ENCODE data around the gene KISS1R.
"Not testable (repeated sequence)": the region's sequence is repeated elsewhere in the genome, so short reads cannot be mapped to it uniquely, and the experiment has no call there.

KISS1R gene

GRCh38 chr19:917323-918151 is at the start of gene KISS1R:
Gene KISS1R (plus strand): TSS chr19:917333. CDS start chr19:917503, 170 bp downstream.
- no peak for DNase-seq

GRCh38 chr19:867855-868457 is 49.2 kb upstream of the KISS1R start:
- no peak for DNase-seq

GRCh38 chr19:868458-869244 is 48.5 kb upstream of the KISS1R start:
- DNase-seq: no peak

GRCh38 chr19:869245-870177 is 47.6 kb upstream of the KISS1R start:
- DNase-seq: no peak

- no peak for DNase-seq
These were observed 46.8 kb upstream of the KISS1R start for GRCh38 chr19:870314-870713.

- DNase-seq: peak; percentile 65
These were observed 46.2 kb upstream of the KISS1R start for GRCh38 chr19:870963-871401.

- DNase-seq: no peak
These were observed 45.5 kb upstream of the KISS1R start for GRCh38 chr19:871446-872265.

GRCh38 chr19:872266-872951 is 44.7 kb upstream of the KISS1R start:
- DNase-seq: no peak

- DNase-seq: no peak
These were observed 44.0 kb upstream of the KISS1R start for GRCh38 chr19:873084-873483.

GRCh38 chr19:873561-874041 is 43.5 kb upstream of the KISS1R start:
- no peak for DNase-seq

- DNase-seq: no peak
These were observed 41.8 kb upstream of the KISS1R start for GRCh38 chr19:875265-875879.

GRCh38 chr19:876089-876488 is 41.0 kb upstream of the KISS1R start:
- no peak for DNase-seq

GRCh38 chr19:876780-877314 is 40.3 kb upstream of the KISS1R start:
- no peak for DNase-seq

GRCh38 chr19:877992-878660 is 39.0 kb upstream of the KISS1R start:
- DNase-seq: not testable (repeated sequence)

GRCh38 chr19:878751-879561 is 38.2 kb upstream of the KISS1R start:
- DNase-seq: not testable (repeated sequence)

- no peak for DNase-seq
These were observed 37.3 kb upstream of the KISS1R start for GRCh38 chr19:879711-880438.

- no peak for DNase-seq
These were observed 35.6 kb upstream of the KISS1R start for GRCh38 chr19:881385-882071.
